ENCODE measurements around the gene PGPEP1.
A peak's percentile ranks its signal among the peaks of the same experiment; 100 is the strongest.
"Not testable (repeated sequence)": the region's sequence is repeated elsewhere in the genome, so short reads cannot be mapped to it uniquely, and the experiment has no call there.

PGPEP1 gene

GRCh38 chr19:18364826-18365528, 24.6 kb downstream of the PGPEP1 start:
- no peak for DNase-seq (ENCODE audit: low spot score)

GRCh38 chr19:18366021-18366435, 25.6 kb downstream of the PGPEP1 start:
- no peak for DNase-seq (ENCODE audit: low spot score)

- DNase-seq (ENCODE audit: low spot score): no peak
These were observed 28.3 kb downstream of the PGPEP1 start for GRCh38 chr19:18368504-18369222.

- no peak for DNase-seq (ENCODE audit: low spot score)
These were observed 33.1 kb downstream of the PGPEP1 start for GRCh38 chr19:18373407-18373891.

- peak; percentile 50 for DNase-seq (ENCODE audit: low spot score)
These were observed 33.7 kb downstream of the PGPEP1 start for GRCh38 chr19:18373892-18374629.

- no peak for DNase-seq (ENCODE audit: low spot score)
These were observed 36.6 kb downstream of the PGPEP1 start for GRCh38 chr19:18377026-18377425.

- no peak for DNase-seq (ENCODE audit: low spot score)
These were observed 39.7 kb downstream of the PGPEP1 start for GRCh38 chr19:18379803-18380747.

GRCh38 chr19:18380843-18381242, 40.4 kb downstream of the PGPEP1 start:
- DNase-seq (ENCODE audit: low spot score): no peak

GRCh38 chr19:18383622-18384021, 43.2 kb downstream of the PGPEP1 start:
- not testable (repeated sequence) for DNase-seq (ENCODE audit: low spot score)

GRCh38 chr19:18384775-18385174, 44.4 kb downstream of the PGPEP1 start:
- DNase-seq (ENCODE audit: low spot score): no peak

- DNase-seq (ENCODE audit: low spot score): no peak
These were observed 44.9 kb downstream of the PGPEP1 start for GRCh38 chr19:18385359-18385674.

- no peak for DNase-seq (ENCODE audit: low spot score)
These were observed 45.5 kb downstream of the PGPEP1 start, which contains the start of gene GDF15 for GRCh38 chr19:18385675-18386542. Gene GDF15, plus strand, starts transcription at chr19:18386158. Its CDS starts 32 bp downstream, at chr19:18386190.

GRCh38 chr19:18386543-18387271, 46.3 kb downstream of the PGPEP1 start:
- DNase-seq (ENCODE audit: low spot score): no peak

GRCh38 chr19:18388100-18388959, 47.9 kb downstream of the PGPEP1 start:
- DNase-seq (ENCODE audit: low spot score): peak; percentile 84

- DNase-seq (ENCODE audit: low spot score): no peak
These were observed 48.7 kb downstream of the PGPEP1 start for GRCh38 chr19:18388960-18389725.

- no peak for DNase-seq (ENCODE audit: low spot score)
These were observed 49.3 kb downstream of the PGPEP1 start for GRCh38 chr19:18389726-18390064.

GRCh38 chr19:18390065-18390907, 49.9 kb downstream of the PGPEP1 start:
- DNase-seq (ENCODE audit: low spot score): no peak

All from CD4-positive, alpha-beta T cell treated with Interleukin-2 at 100 ng/mL for 4 hours (primary cell).